Natural killer cell (primary cell): ENCODE measurements around the gene NAXD. TPM values are rescaled to one million over a fixed set of nuclear protein-coding genes. Genes with fewer than 3 reads are reported as not detected.

Experiments used
- ATAC-seq, 3 donors: fragments of 150-1000 bp in 2 of 3; fragments of 200-7000 bp in 1 of 3; cut with Tn5 transposase; 1 replicate in 1 of 3; 2 replicates in 2 of 3; pipeline ENCODE4 v1.10.0; 2021; ENCODE audit warnings: mild to moderate bottlenecking in 2 of 3, moderate library complexity in 2 of 3
- DNase-seq, 2 donors: peaks; one replicate each; pipeline versions ENCODE4 v3.0.0 to v3.0.0-alpha.2; 2013 to 2021; ENCODE audit warnings: mixed read lengths in 1 of 2
- H3K27ac ChIP-seq: one replicate; pipeline ENCODE4 v1.5.1; 2013; ENCODE audit warnings: mild to moderate bottlenecking, low read length
- H3K27me3 ChIP-seq: one replicate; pipeline ENCODE4 v1.6.1; 2013; ENCODE audit warnings: low read length; ENCODE audit not compliant: control insufficient read depth, insufficient read depth
- H3K36me3 ChIP-seq: one replicate; pipeline ENCODE4 v1.6.1; 2013; ENCODE audit warnings: low read length; ENCODE audit not compliant: control insufficient read depth, insufficient read depth
- H3K4me1 ChIP-seq: one replicate; pipeline ENCODE4 v1.6.1; 2013; ENCODE audit warnings: low read length; ENCODE audit not compliant: control insufficient read depth, insufficient read depth
- H3K4me3 ChIP-seq: one replicate; pipeline ENCODE4 v1.5.1; 2013; ENCODE audit warnings: low read length
- H3K9me3 ChIP-seq: one replicate; pipeline ENCODE4 v1.6.1; 2013; ENCODE audit warnings: low read length; ENCODE audit not compliant: control insufficient read depth, insufficient read depth
- H3K27ac Mint-ChIP-seq, 2 donors: one replicate each; pipeline ENCODE4 v1.8.0; 2022; ENCODE audit warnings: mild to moderate bottlenecking in 2 of 2, mixed read lengths in 2 of 2, moderate library complexity in 1 of 2
- H3K27me3 Mint-ChIP-seq, 2 donors: one replicate each; pipeline ENCODE4 v1.8.0; 2022; ENCODE audit warnings: low read depth in 2 of 2, mixed read lengths in 2 of 2
- H3K36me3 Mint-ChIP-seq: one replicate; pipeline ENCODE4 v1.8.0; 2022; ENCODE audit warnings: mixed read lengths
- H3K4me1 Mint-ChIP-seq, 2 donors: one replicate each; pipeline ENCODE4 v1.8.0; 2022; ENCODE audit warnings: mixed read lengths in 2 of 2
- H3K4me3 Mint-ChIP-seq: one replicate; pipeline ENCODE4 v1.8.0; 2022; ENCODE audit warnings: mild to moderate bottlenecking, moderate library complexity, mixed read lengths
- H3K9me3 Mint-ChIP-seq, 2 donors: one replicate each; pipeline ENCODE4 v1.8.0; 2022; ENCODE audit warnings: mixed read lengths in 2 of 2
- WGBS: methylation state at CpG from one replicate; pipeline ENCODE4 v1.1.7; 2013; ENCODE audit warnings: missing lambda C conversion rate; ENCODE audit not compliant: insufficient coverage; 5-methylcytosine and 5-hydroxymethylcytosine counted together
- intact Hi-C: fragments of 100-400 bp; cut with micrococcal nuclease; formaldehyde crosslinking; loops from one replicate; pipeline ENCODE4 v1.14.2; 2022
- total RNA-seq, 4 donors: library from RNA; stranded (reverse); fragments of 120-200 nt in 1 of 4; gene quantifications; one replicate each; pipeline versions ENCODE4 v1.2.3 to v1.2.4, GENCODE V29; 2013 to 2022
- TF ChIP-seq, protein P1 (sequence below): fragments of 200-600 bp; IDR thresholded peaks from one replicate; pipeline ENCODE4 v1.8.0; 2022; ENCODE audit warnings: antibody characterized with exemption

Gene NAXD
- total RNA-seq, 3 donors from 2014 or later (not counting 1 experiment from before 2014, with no cell fraction given): 6.8 to 14.0 (median 12.0) TPM

DNA sequence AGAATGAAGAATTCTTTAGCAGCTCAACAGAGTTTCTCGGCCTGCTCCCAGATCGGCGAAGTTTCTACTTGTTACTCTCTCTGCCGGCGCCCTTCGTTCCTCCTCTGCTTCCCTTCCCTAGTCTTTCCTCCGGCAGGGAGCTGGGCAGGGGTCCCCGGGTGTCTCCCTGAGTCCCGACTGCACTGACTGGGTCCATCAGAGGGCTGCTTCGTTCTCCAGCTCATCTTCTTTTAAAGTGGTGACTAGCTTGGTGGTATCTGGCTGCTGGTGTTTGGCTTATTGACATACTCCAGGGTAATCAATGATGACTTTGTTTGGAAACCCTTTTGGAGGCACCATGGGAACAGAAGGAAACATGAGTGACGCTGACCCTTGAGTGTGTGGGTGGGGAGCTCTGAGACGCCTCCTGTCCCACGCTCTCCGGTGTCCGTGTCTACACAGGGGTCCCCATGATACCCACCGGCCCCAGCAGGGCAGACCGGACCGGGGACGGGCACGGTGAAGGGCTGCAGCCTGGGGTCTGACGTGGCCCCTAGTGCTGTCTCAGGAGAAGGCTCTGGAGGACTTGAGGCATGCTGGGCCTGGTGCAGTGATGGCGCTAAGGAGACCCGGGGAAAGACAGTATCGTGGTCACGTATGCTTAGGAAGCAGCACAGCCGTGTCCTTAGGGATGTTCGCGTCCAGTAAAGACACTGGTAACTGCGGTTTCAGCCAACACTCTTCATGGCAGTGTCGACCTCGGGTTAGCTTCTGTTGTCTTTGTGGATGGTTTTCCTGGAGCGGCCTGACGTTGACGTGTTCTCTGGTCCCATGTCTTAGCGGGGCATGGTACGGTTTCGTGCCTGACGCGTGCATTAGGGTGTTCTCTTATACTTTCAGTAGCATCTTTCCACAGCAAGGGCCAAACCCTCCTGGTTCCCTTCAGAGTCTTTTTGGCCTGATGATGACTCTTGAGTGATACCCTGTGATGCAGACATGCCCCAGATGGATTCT is 23.8 kb downstream of the NAXD start:
- 91% methylated on average over 39 of the region's 39 CpGs for WGBS
- ATAC-seq (no peak), DNase-seq (no peak)
- H3K36me3 Mint-ChIP-seq: no peaks in the 10 kb centered on the region
- no peaks in the 10 kb centered on the region for H3K27me3 Mint-ChIP-seq
- H3K27ac Mint-ChIP-seq: peak overlapping the region in 1 of 2 donors; percentile 65
- Histone ChIP-seq H3K4me3 (no peak overlapping the region), H3K36me3 (peaks cover 74% of the 10 kb centered on the region), H3K27ac (no peak overlapping the region), H3K9me3 (no peaks in the 10 kb centered on the region), H3K27me3 (no peaks in the 10 kb centered on the region), H3K4me1 (no peaks in the 10 kb centered on the region)
- intact Hi-C loops: no loop called here
- TF ChIP-seq, protein P1, sequence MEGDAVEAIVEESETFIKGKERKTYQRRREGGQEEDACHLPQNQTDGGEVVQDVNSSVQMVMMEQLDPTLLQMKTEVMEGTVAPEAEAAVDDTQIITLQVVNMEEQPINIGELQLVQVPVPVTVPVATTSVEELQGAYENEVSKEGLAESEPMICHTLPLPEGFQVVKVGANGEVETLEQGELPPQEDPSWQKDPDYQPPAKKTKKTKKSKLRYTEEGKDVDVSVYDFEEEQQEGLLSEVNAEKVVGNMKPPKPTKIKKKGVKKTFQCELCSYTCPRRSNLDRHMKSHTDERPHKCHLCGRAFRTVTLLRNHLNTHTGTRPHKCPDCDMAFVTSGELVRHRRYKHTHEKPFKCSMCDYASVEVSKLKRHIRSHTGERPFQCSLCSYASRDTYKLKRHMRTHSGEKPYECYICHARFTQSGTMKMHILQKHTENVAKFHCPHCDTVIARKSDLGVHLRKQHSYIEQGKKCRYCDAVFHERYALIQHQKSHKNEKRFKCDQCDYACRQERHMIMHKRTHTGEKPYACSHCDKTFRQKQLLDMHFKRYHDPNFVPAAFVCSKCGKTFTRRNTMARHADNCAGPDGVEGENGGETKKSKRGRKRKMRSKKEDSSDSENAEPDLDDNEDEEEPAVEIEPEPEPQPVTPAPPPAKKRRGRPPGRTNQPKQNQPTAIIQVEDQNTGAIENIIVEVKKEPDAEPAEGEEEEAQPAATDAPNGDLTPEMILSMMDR: no peak
- no peaks in the 10 kb centered on the region for H3K4me1 Mint-ChIP-seq
- no peaks in the 10 kb centered on the region for H3K9me3 Mint-ChIP-seq
- H3K4me3 Mint-ChIP-seq: no peak overlapping the region

GRCh38 chr13:110639935-110640334 is 24.6 kb downstream of the NAXD start:
- H3K4me1 ChIP-seq: peaks cover 7% of the 10 kb centered on the region
- TF ChIP-seq, protein P1: no peak
- no peak for DNase-seq
- H3K36me3 ChIP-seq: peaks cover 70% of the 10 kb centered on the region
- H3K4me1 Mint-ChIP-seq: no peaks in the 10 kb centered on the region
- H3K4me3 Mint-ChIP-seq: no peak overlapping the region
- no peaks in the 10 kb centered on the region for H3K9me3 ChIP-seq
- no peak overlapping the region for H3K27ac ChIP-seq
- no peak for ATAC-seq
- 89% methylated on average over 5 of the region's 5 CpGs for WGBS
- no peaks in the 10 kb centered on the region for H3K36me3 Mint-ChIP-seq
- intact Hi-C loops: no loop called here
- H3K9me3 Mint-ChIP-seq: no peaks in the 10 kb centered on the region
- H3K27ac Mint-ChIP-seq: peak overlapping the region in 1 of 2 donors; percentile 65
- H3K4me3 ChIP-seq: no peak overlapping the region
- H3K27me3 ChIP-seq: no peaks in the 10 kb centered on the region
- H3K27me3 Mint-ChIP-seq: no peaks in the 10 kb centered on the region

GRCh38 chr13:110640591-110641029 is 25.3 kb downstream of the NAXD start:
- H3K36me3 Mint-ChIP-seq: no peaks in the 10 kb centered on the region
- no peaks in the 10 kb centered on the region for H3K27me3 Mint-ChIP-seq
- Histone ChIP-seq H3K27me3 (no peaks in the 10 kb centered on the region), H3K36me3 (peaks cover 68% of the 10 kb centered on the region), H3K4me1 (peaks cover 11% of the 10 kb centered on the region), H3K4me3 (no peak overlapping the region), H3K9me3 (no peaks in the 10 kb centered on the region), H3K27ac (no peak overlapping the region)
- intact Hi-C loops: no loop called here
- peak overlapping the region in 1 of 2 donors; percentile 65 for H3K27ac Mint-ChIP-seq
- TF ChIP-seq, protein P1: no peak
- 92% methylated on average over 13 of the region's 13 CpGs for WGBS
- ATAC-seq (no peak), DNase-seq (no peak)
- no peaks in the 10 kb centered on the region for H3K4me1 Mint-ChIP-seq
- no peaks in the 10 kb centered on the region for H3K9me3 Mint-ChIP-seq
- H3K4me3 Mint-ChIP-seq: no peak overlapping the region
